Sigmoid colon (tissue), 4 donors: ENCODE data around the gene ADAM8.

Experiments
- POLR2AphosphoS5 ChIP-seq, 4 donors: sonication (generic); formaldehyde crosslinking; IDR thresholded peaks; one replicate each; pipeline ENCODE4 v1.6.1; 2017; ENCODE audit warnings: antibody characterized with exemption in 4 of 4
- TF ChIP-seq, protein P1 (sequence below), 4 experiments: fragments of 450-650 bp in 3 of 4; fragments of 200-600 bp in 1 of 4; IDR thresholded peaks; one replicate each; pipeline ENCODE4 v1.5.1; 2016 to 2019; ENCODE audit warnings: antibody characterized with exemption in 4 of 4, mild to moderate bottlenecking in 3 of 4, moderate library complexity in 2 of 4

DNA sequence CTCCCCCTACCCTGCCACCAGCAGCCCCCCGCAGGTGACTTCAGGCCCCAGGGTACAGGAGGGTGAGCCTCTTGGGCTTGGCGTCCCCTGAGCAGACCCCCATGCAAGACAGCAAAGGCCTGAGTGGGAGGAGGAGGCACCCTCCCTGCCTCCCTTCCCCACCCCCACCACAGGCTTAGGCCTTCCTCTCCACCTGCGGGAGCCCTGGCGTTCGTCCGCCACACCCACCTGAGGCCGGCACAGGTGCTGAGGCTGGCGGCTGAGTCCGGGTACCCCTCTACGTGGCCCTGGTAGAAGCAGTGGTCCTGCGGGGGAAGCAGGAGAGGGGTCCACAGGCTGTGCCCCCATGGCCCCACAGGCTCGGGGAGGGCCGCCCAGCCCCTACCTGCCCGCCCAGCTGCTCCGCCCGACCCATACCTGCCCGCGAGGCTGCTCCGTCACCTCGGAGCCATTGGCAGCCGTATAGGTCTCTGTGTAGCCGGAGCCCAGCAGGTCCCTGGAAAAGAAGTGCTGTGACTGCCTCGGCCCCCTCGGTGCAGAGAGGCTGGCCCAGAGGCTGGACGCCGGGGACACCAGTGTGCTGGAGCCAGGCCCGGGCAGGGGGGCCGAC, 3.0 kb downstream of the ADAM8 start:
- no peak for TF ChIP-seq POLR2AphosphoS5 (IDR thresholded peaks at IDR 0.05)
- TF ChIP-seq, protein P1, sequence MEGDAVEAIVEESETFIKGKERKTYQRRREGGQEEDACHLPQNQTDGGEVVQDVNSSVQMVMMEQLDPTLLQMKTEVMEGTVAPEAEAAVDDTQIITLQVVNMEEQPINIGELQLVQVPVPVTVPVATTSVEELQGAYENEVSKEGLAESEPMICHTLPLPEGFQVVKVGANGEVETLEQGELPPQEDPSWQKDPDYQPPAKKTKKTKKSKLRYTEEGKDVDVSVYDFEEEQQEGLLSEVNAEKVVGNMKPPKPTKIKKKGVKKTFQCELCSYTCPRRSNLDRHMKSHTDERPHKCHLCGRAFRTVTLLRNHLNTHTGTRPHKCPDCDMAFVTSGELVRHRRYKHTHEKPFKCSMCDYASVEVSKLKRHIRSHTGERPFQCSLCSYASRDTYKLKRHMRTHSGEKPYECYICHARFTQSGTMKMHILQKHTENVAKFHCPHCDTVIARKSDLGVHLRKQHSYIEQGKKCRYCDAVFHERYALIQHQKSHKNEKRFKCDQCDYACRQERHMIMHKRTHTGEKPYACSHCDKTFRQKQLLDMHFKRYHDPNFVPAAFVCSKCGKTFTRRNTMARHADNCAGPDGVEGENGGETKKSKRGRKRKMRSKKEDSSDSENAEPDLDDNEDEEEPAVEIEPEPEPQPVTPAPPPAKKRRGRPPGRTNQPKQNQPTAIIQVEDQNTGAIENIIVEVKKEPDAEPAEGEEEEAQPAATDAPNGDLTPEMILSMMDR (IDR thresholded peaks at IDR 0.05), result no peak
